Measurements from ENCODE around the gene LTBP1.
A peak's percentile ranks its signal among the peaks of the same experiment; 100 is the strongest.

DNA sequence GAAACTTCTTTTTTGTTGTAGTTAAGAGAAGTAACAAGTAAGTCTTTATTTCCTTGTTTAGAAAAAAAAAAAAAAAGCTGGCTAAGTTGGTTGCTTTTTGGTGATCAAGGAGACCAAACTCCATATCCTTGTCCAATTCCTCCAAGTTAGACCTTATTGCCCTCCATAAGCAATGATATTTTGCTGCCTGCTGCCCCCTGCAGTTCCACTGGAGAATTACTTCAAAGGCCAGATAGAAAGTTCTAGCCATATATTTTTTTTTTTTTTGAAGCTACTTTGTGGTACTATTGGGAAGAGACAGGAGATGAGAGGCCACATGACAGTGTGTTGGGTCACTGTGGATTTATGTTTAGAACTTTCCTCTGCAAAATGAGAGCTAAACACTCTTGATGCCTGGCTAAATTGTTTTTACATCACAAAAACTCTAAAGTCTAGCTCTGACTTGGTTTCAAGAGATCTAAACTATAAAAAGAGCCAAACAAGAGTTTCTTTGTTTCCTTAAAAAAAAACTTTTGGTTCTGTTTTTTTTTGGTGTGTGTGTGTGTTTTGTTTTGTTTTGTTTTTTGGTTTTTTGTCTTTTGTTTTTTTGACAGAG, 449.0 kb downstream of the LTBP1 start:
- TF ChIP-seq JUND (IDR thresholded peaks at IDR 0.05): no peak
- TF ChIP-seq, protein P1, sequence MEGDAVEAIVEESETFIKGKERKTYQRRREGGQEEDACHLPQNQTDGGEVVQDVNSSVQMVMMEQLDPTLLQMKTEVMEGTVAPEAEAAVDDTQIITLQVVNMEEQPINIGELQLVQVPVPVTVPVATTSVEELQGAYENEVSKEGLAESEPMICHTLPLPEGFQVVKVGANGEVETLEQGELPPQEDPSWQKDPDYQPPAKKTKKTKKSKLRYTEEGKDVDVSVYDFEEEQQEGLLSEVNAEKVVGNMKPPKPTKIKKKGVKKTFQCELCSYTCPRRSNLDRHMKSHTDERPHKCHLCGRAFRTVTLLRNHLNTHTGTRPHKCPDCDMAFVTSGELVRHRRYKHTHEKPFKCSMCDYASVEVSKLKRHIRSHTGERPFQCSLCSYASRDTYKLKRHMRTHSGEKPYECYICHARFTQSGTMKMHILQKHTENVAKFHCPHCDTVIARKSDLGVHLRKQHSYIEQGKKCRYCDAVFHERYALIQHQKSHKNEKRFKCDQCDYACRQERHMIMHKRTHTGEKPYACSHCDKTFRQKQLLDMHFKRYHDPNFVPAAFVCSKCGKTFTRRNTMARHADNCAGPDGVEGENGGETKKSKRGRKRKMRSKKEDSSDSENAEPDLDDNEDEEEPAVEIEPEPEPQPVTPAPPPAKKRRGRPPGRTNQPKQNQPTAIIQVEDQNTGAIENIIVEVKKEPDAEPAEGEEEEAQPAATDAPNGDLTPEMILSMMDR (IDR thresholded peaks at IDR 0.05; ENCODE audit: low read depth, low read length, missing input control): peak; percentile 53
- TF ChIP-seq, protein P2, sequence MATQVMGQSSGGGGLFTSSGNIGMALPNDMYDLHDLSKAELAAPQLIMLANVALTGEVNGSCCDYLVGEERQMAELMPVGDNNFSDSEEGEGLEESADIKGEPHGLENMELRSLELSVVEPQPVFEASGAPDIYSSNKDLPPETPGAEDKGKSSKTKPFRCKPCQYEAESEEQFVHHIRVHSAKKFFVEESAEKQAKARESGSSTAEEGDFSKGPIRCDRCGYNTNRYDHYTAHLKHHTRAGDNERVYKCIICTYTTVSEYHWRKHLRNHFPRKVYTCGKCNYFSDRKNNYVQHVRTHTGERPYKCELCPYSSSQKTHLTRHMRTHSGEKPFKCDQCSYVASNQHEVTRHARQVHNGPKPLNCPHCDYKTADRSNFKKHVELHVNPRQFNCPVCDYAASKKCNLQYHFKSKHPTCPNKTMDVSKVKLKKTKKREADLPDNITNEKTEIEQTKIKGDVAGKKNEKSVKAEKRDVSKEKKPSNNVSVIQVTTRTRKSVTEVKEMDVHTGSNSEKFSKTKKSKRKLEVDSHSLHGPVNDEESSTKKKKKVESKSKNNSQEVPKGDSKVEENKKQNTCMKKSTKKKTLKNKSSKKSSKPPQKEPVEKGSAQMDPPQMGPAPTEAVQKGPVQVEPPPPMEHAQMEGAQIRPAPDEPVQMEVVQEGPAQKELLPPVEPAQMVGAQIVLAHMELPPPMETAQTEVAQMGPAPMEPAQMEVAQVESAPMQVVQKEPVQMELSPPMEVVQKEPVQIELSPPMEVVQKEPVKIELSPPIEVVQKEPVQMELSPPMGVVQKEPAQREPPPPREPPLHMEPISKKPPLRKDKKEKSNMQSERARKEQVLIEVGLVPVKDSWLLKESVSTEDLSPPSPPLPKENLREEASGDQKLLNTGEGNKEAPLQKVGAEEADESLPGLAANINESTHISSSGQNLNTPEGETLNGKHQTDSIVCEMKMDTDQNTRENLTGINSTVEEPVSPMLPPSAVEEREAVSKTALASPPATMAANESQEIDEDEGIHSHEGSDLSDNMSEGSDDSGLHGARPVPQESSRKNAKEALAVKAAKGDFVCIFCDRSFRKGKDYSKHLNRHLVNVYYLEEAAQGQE (IDR thresholded peaks at IDR 0.05): no peak
- TF ChIP-seq, protein P3, sequence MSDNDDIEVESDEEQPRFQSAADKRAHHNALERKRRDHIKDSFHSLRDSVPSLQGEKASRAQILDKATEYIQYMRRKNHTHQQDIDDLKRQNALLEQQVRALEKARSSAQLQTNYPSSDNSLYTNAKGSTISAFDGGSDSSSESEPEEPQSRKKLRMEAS (IDR thresholded peaks at IDR 0.05): no peak
- peak; percentile 61 to 69 for TF ChIP-seq RAD21 (IDR thresholded peaks at IDR 0.05)
- no peak for TF ChIP-seq EGR1 (IDR thresholded peaks at IDR 0.05; ENCODE audit: low read depth in 2 of 2)

All from liver (tissue), 3 donors.